Stimulated activated CD8-positive, alpha-beta memory T cell treated with anti-CD3 and anti-CD28 coated beads, Interleukin-15, amount 100 ng/mL, for 4 hours (primary cell): ENCODE data around the gene BUD31.
A peak's percentile ranks its signal among the peaks of the same experiment; 100 is the strongest.
"Not testable (repeated sequence)": the region's sequence is repeated elsewhere in the genome, so short reads cannot be mapped to it uniquely, and the experiment has no call there.

Experiments
- DNase-seq, 2 donors: peaks; one replicate each; pipeline ENCODE4 v3.0.0-alpha.2; 2020; ENCODE audit warnings: low read depth in 2 of 2

BUD31 gene

GRCh38 chr7:99408379-99409191 lies at the start of gene BUD31, which contains the start of gene PDAP1:
Gene BUD31, plus strand, starts transcription at chr7:99408969. Its CDS starts 2,124 bp downstream, at chr7:99411093.
Gene PDAP1, minus strand, starts transcription at chr7:99408597. Its CDS starts 49 bp downstream, at chr7:99408548.
- DNase-seq = peak; percentile 90 to 91

- DNase-seq = no peak
These were observed 49.2 kb upstream of the BUD31 start for GRCh38 chr7:99359465-99360154.

- no peak for DNase-seq
These were observed 46.0 kb upstream of the BUD31 start for GRCh38 chr7:99362801-99363200.

GRCh38 chr7:99363286-99363685 lies 45.5 kb upstream of the BUD31 start:
- DNase-seq = no peak

- DNase-seq = no peak
These were observed 43.2 kb upstream of the BUD31 start for GRCh38 chr7:99365318-99366141.

GRCh38 chr7:99366646-99367045 lies 42.1 kb upstream of the BUD31 start:
- no peak for DNase-seq

GRCh38 chr7:99368750-99369389 lies 39.9 kb upstream of the BUD31 start:
- DNase-seq = no peak

GRCh38 chr7:99369767-99370391 lies 38.9 kb upstream of the BUD31 start:
- DNase-seq = no peak

GRCh38 chr7:99371376-99371920 lies 37.3 kb upstream of the BUD31 start:
- no peak for DNase-seq

- DNase-seq = no peak
These were observed 36.3 kb upstream of the BUD31 start for GRCh38 chr7:99372275-99373090.

GRCh38 chr7:99373091-99374066 lies 35.4 kb upstream of the BUD31 start:
- DNase-seq = no peak

- peak; percentile 68 to 76 for DNase-seq
These were observed 34.4 kb upstream of the BUD31 start, which contains the start of gene ARPC1B for GRCh38 chr7:99374111-99375064. Gene ARPC1B, plus strand, starts transcription at chr7:99374730. Its CDS starts 10,985 bp downstream, at chr7:99385715.

GRCh38 chr7:99375070-99375807 lies 33.5 kb upstream of the BUD31 start:
- DNase-seq = peak in 1 of 2 donors; percentile 45

- DNase-seq = no peak
These were observed 29.7 kb upstream of the BUD31 start for GRCh38 chr7:99379043-99379577.

GRCh38 chr7:99379693-99380031 lies 29.1 kb upstream of the BUD31 start:
- not testable (repeated sequence) for DNase-seq

GRCh38 chr7:99380032-99380822 lies 28.5 kb upstream of the BUD31 start:
- no peak for DNase-seq
